ENCODE results near the gene METTL26. TPM values are rescaled to one million over a fixed set of nuclear protein-coding genes. Genes with fewer than 3 reads are reported as not detected.

METTL26 gene
- total and polyA plus RNA-seq, 9 of the 15 experiments (the other 6 are each of a cell fraction or from before 2014, with no cell fraction given) = 7.3 to 262 (median 80.9) TPM

DNA sequence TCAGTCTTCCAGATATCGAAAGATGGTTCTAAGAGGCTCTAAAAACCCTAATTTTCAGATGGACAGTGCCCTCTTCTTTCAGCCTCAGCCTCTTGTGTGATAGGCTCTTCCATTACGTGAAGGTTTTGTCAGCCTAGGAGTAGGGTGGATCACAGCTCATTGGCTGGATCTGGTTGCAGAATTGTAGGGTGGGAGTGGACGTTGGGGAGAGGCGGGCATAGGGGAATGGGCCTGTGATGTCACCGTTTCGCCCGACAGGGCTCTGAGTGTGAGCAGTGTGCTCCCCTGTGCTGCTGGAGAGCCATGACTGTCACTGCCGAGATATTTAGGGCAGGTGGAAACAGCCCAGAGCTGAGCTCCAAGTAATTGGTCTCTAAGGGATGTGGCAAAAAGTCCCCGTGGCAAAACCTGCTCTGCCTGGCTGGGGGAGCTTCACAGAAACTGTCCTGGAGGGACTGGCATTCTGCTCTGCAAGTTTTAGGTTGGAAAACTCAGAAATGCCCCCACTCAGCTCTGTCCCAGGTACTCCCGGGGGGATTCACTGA is 11.5 kb downstream of the METTL26 start (continued):
- TF ChIP-seq, protein P1, sequence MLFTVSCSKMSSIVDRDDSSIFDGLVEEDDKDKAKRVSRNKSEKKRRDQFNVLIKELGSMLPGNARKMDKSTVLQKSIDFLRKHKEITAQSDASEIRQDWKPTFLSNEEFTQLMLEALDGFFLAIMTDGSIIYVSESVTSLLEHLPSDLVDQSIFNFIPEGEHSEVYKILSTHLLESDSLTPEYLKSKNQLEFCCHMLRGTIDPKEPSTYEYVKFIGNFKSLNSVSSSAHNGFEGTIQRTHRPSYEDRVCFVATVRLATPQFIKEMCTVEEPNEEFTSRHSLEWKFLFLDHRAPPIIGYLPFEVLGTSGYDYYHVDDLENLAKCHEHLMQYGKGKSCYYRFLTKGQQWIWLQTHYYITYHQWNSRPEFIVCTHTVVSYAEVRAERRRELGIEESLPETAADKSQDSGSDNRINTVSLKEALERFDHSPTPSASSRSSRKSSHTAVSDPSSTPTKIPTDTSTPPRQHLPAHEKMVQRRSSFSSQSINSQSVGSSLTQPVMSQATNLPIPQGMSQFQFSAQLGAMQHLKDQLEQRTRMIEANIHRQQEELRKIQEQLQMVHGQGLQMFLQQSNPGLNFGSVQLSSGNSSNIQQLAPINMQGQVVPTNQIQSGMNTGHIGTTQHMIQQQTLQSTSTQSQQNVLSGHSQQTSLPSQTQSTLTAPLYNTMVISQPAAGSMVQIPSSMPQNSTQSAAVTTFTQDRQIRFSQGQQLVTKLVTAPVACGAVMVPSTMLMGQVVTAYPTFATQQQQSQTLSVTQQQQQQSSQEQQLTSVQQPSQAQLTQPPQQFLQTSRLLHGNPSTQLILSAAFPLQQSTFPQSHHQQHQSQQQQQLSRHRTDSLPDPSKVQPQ (CRISPR knock-in tag; IDR thresholded peaks at IDR 0.05; ENCODE audit: borderline replicate concordance) = no peak
- TF ChIP-seq ZNF830 (CRISPR knock-in tag; IDR thresholded peaks at IDR 0.05) = no peak
- no peak for TF ChIP-seq YY1 (IDR thresholded peaks at IDR 0.05; ENCODE audit: borderline replicate concordance in 1 of 3, control insufficient read depth in 1 of 3, extremely low read depth in 1 of 3, insufficient read depth in 3 of 3, insufficient read length in 1 of 3, insufficient replicate concordance in 2 of 3, low read depth in 1 of 3, low read length in 2 of 3)
- no peak for TF ChIP-seq GABPB2 (CRISPR knock-in tag; conservative IDR thresholded peaks at IDR 0.05)
- no peak for TF ChIP-seq NFXL1 (CRISPR knock-in tag; IDR thresholded peaks at IDR 0.05)

DNA sequence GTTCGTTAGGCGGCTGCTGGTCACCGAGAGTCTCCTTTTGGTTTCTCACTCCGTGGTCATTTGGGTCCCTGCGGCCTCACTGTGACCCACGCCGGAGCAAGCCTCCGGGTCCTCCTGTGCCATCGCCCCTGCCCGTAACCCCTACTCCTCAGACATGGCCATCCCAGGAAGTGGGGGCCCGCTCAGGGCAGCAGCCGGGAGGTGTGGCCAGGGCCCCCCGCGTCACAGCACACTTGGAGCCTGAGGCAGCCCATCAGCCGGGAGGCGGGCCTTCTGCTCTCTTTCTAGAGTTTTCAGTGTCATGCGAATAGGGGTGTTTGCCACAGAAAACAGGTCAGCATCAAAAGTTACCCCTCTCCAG is 13.2 kb downstream of the METTL26 start:
- BruUV-seq (replicated peaks) = no TSS peak
- H2AFZ ChIP-seq (ENCODE audit: low read depth, low read length) = peak overlapping the region; percentile 35
- WGBS (ENCODE audit: insufficient coverage, low coverage, missing lambda C conversion rate) = 18% methylated on average over 14 of the region's 17 CpGs
- H3K4me2 ChIP-seq (ENCODE audit: insufficient read depth, low read length) = peak overlapping the region; percentile 73
- peak overlapping the region; percentile 67 to 93 for H3K9ac ChIP-seq (ENCODE audit: insufficient read depth in 1 of 2, low read depth in 2 of 2, low read length in 2 of 2)
- ChIA-PET POLR2A (interaction anchor here (1.2 to 1.3 kb wide), 4 partner anchors 13 to 92 kb away, joined by 3 to 9 read pairs (median 4); partner anchors contain the start of genes METTL26 and WDR24), CTCF (ENCODE audit: low intra/inter-chr PET ratio) (no interaction called here)
- H3K9me3 ChIP-seq (replicated peaks; ENCODE audit: control insufficient read depth, insufficient read depth, low read depth, low read length) = no peaks in the 10 kb centered on the region
- no peaks in the 10 kb centered on the region for H4K20me1 ChIP-seq (replicated peaks; ENCODE audit: control insufficient read depth, insufficient read depth, low read length)
- FAIRE-seq (peak; percentile 19), ATAC-seq (peak; percentile 79), DNase-seq (ENCODE audit: extremely low read depth in 1 of 4, low spot score in 3 of 4) (peak; percentile 69 to 79 (median 72))
- H3K4me3 ChIP-seq = peak overlapping the region; percentile 24; the same call in 1 of the 2 replicates
- H3K79me2 ChIP-seq (ENCODE audit: control insufficient read depth, insufficient read depth, low read length) = peaks cover 17% of the 10 kb centered on the region; the same call in 2 of the 3 replicates
- in situ Hi-C loops (cut with MboI) (no loop called here), intact Hi-C loops (cut with micrococcal nuclease) (loop anchor here (2.0 kb wide), 1 partner anchor 14 kb away; the partner anchor contains the start of gene METTL26)
- H3K27ac ChIP-seq (ENCODE audit: extremely low read depth, low read depth, low read length) = peak overlapping the region; percentile 71
- no peaks in the 10 kb centered on the region for H3K9me1 ChIP-seq (ENCODE audit: control insufficient read depth, insufficient read depth, low read length)
- no peaks in the 10 kb centered on the region for H3K27me3 ChIP-seq (ENCODE audit: control insufficient read depth in 2 of 2, insufficient read depth in 2 of 2, low read length in 2 of 2)
- H3K4me1 ChIP-seq (replicated peaks in 1 of 2; ENCODE audit: control insufficient read depth in 2 of 2, insufficient read depth in 2 of 2, low read length in 2 of 2) = peaks cover 23 to 79% of the 10 kb centered on the region in 2 experiments
- H3K36me3 ChIP-seq (ENCODE audit: control insufficient read depth, insufficient read depth, low read length) = peaks cover 10% of the 10 kb centered on the region; the same call in 2 of the 3 replicates
- TF ChIP-seq, protein P2, sequence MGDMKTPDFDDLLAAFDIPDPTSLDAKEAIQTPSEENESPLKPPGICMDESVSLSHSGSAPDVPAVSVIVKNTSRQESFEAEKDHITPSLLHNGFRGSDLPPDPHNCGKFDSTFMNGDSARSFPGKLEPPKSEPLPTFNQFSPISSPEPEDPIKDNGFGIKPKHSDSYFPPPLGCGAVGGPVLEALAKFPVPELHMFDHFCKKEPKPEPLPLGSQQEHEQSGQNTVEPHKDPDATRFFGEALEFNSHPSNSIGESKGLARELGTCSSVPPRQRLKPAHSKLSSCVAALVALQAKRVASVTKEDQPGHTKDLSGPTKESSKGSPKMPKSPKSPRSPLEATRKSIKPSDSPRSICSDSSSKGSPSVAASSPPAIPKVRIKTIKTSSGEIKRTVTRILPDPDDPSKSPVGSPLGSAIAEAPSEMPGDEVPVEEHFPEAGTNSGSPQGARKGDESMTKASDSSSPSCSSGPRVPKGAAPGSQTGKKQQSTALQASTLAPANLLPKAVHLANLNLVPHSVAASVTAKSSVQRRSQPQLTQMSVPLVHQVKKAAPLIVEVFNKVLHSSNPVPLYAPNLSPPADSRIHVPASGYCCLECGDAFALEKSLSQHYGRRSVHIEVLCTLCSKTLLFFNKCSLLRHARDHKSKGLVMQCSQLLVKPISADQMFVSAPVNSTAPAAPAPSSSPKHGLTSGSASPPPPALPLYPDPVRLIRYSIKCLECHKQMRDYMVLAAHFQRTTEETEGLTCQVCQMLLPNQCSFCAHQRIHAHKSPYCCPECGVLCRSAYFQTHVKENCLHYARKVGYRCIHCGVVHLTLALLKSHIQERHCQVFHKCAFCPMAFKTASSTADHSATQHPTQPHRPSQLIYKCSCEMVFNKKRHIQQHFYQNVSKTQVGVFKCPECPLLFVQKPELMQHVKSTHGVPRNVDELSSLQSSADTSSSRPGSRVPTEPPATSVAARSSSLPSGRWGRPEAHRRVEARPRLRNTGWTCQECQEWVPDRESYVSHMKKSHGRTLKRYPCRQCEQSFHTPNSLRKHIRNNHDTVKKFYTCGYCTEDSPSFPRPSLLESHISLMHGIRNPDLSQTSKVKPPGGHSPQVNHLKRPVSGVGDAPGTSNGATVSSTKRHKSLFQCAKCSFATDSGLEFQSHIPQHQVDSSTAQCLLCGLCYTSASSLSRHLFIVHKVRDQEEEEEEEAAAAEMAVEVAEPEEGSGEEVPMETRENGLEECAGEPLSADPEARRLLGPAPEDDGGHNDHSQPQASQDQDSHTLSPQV (IDR thresholded peaks at IDR 0.05) = peak; percentile 24; the same call in 1 of the 2 replicates
- TF ChIP-seq CCAR2 (IDR thresholded peaks at IDR 0.05; ENCODE audit: low read depth, low read length) (no peak), POLR2G (IDR thresholded peaks at IDR 0.05; ENCODE audit: low read depth, low read length) (peak; percentile 3; the same call in 1 of the 2 replicates), TAF1 (IDR thresholded peaks at IDR 0.05; ENCODE audit: control insufficient read depth, extremely low read depth, insufficient read depth, low read length, severe bottlenecking) (peak; percentile 11), ZNF232 (CRISPR knock-in tag; IDR thresholded peaks at IDR 0.05) (no peak), RBFOX2 (IDR thresholded peaks at IDR 0.05; ENCODE audit: low read depth, low read length) (peak; percentile 74), YY1 (IDR thresholded peaks at IDR 0.05; ENCODE audit: borderline replicate concordance in 1 of 3, control insufficient read depth in 1 of 3, extremely low read depth in 1 of 3, insufficient read depth in 3 of 3, insufficient read length in 1 of 3, insufficient replicate concordance in 2 of 3, low read depth in 1 of 3, low read length in 2 of 3) (peak in 1 of 3 experiments; percentile 12)
